Tibial artery (tissue), 4 donors: Measurements from ENCODE around the gene ANKRD55.
"Not testable (repeated sequence)": the region's sequence is repeated elsewhere in the genome, so short reads cannot be mapped to it uniquely, and the experiment has no call there.

Source experiments
- DNase-seq, 2 donors: peaks; one replicate each; pipeline ENCODE4 v3.0.0-alpha.2; 2019
- H3K27ac ChIP-seq, 2 donors: fragments of 200-600 bp; sonication (generic) in 1 of 2; 1 replicate in 1 of 2; 2 replicates in 1 of 2; pipeline ENCODE4 v1.5.1; 2018 to 2019; ENCODE audit warnings: mild to moderate bottlenecking in 1 of 2
- H3K27me3 ChIP-seq, 2 donors: fragments of 200-600 bp; sonication (generic) in 1 of 2; one replicate each; pipeline versions ENCODE4 v1.5.1 to v1.6.0; 2016 to 2019
- H3K36me3 ChIP-seq, 3 donors: fragments of 200-600 bp; sonication (generic) in 2 of 3; one replicate each; pipeline ENCODE4 v1.5.1; 2016 to 2019; ENCODE audit warnings: mild to moderate bottlenecking in 2 of 3
- H3K4me1 ChIP-seq, 4 donors: fragments of 200-600 bp; sonication (generic) in 2 of 4; 1 replicate in 3 of 4; 2 replicates in 1 of 4; pipeline ENCODE4 v1.5.1; 2016 to 2019
- H3K4me3 ChIP-seq, 2 donors: fragments of 200-600 bp; sonication (generic) in 1 of 2; 1 replicate in 1 of 2; 2 replicates in 1 of 2; pipeline ENCODE4 v1.5.1; 2018 to 2019; ENCODE audit warnings: mild to moderate bottlenecking in 2 of 2
- H3K9me3 ChIP-seq, 3 donors: fragments of 200-600 bp; sonication (generic) in 1 of 3; one replicate each; pipeline ENCODE4 v1.5.1; 2016 to 2019
- intact Hi-C: fragments of 100-400 bp; cut with DNase I; formaldehyde crosslinking; loops from one replicate; pipeline ENCODE4 v1.15.0; 2023; ENCODE audit warnings: low total_unique reads
- TF ChIP-seq, protein P1 (sequence below), 2 experiments: fragments of 200-600 bp in 1 of 2; fragments of 450-650 bp in 1 of 2; IDR thresholded peaks; one replicate each; pipeline ENCODE4 v1.5.1; 2017 to 2019; ENCODE audit warnings: antibody characterized with exemption in 2 of 2, mild to moderate bottlenecking in 1 of 2, moderate library complexity in 1 of 2

ANKRD55 gene

DNA sequence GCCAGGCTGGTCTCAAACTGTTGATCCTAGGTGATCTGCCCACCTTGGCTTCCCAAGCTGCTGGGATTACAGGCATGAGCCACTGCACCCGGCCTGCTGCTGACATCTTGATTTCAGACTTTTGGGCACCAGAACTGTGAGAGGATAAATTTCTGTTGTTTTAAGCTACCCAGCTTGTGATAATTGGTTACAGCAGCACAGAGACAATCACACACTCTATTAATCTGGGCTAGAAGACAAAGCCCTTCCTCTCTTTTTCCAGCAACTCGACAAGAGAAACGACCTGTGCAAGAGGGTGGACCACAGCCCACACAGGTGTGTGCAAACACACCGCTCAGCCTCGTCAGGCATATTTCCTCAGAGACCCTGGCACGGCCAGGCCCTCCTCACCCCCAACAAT is 4.5 kb downstream of the ANKRD55 start:
- intact Hi-C loops: no loop called here
- Histone ChIP-seq H3K9me3 (no peaks in the 10 kb centered on the region), H3K4me1 (no peaks in the 10 kb centered on the region), H3K4me3 (no peak overlapping the region), H3K27ac (no peak overlapping the region), H3K36me3 (no peaks in the 10 kb centered on the region), H3K27me3 (peaks cover 0 to 2% of the 10 kb centered on the region in 2 donors)
- no peak for DNase-seq
- TF ChIP-seq, protein P1, sequence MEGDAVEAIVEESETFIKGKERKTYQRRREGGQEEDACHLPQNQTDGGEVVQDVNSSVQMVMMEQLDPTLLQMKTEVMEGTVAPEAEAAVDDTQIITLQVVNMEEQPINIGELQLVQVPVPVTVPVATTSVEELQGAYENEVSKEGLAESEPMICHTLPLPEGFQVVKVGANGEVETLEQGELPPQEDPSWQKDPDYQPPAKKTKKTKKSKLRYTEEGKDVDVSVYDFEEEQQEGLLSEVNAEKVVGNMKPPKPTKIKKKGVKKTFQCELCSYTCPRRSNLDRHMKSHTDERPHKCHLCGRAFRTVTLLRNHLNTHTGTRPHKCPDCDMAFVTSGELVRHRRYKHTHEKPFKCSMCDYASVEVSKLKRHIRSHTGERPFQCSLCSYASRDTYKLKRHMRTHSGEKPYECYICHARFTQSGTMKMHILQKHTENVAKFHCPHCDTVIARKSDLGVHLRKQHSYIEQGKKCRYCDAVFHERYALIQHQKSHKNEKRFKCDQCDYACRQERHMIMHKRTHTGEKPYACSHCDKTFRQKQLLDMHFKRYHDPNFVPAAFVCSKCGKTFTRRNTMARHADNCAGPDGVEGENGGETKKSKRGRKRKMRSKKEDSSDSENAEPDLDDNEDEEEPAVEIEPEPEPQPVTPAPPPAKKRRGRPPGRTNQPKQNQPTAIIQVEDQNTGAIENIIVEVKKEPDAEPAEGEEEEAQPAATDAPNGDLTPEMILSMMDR (IDR thresholded peaks at IDR 0.05): no peak

DNA sequence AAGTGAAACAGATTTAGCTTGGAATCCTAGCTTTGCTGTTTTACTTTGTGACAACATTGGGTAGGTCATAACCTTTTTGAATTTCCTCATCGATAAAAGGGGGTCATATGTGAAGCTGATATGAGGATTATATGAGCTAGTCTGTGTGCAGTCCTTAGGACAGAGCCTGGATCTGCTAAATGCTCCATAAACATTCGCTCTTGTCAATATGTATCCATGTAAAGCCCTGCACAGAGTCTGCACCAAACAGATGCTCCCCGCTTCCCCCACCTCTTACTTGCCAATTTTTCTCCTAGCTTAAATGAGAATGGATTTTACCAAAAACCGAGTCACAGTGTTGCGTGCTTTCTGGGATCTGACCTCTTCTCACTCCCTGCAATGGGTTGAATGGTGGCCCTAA is 5.4 kb downstream of the ANKRD55 start:
- Histone ChIP-seq H3K36me3 (no peaks in the 10 kb centered on the region), H3K4me3 (no peak overlapping the region), H3K27me3 (peaks cover 0 to 2% of the 10 kb centered on the region in 2 donors), H3K9me3 (no peaks in the 10 kb centered on the region), H3K4me1 (no peaks in the 10 kb centered on the region), H3K27ac (no peak overlapping the region)
- DNase-seq: no peak
- intact Hi-C loops: no loop called here
- TF ChIP-seq, protein P1 (IDR thresholded peaks at IDR 0.05): no peak

DNA sequence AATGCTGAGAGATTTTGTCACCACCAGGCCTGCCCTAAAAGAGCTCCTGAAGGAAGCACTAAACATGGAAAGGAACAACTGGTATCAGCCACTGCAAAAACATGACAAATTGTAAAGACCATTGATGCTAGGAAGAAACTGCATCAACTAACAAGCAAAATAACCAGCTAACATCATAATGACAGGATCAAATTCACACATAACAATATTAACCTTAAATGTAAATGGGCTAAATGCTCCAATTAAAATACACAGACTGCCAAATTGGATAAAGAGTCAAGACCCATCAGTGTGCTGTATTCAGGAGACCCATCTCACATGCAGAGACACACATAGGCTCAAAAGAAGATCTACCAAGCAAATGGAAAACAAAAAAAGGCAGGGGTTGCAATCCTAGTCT is 9.8 kb downstream of the ANKRD55 start:
- H3K9me3 ChIP-seq, H3K4me1 ChIP-seq, H3K27me3 ChIP-seq, intact Hi-C loops, H3K4me3 ChIP-seq, H3K27ac ChIP-seq, DNase-seq, H3K36me3 ChIP-seq: not testable (repeated sequence)

DNA sequence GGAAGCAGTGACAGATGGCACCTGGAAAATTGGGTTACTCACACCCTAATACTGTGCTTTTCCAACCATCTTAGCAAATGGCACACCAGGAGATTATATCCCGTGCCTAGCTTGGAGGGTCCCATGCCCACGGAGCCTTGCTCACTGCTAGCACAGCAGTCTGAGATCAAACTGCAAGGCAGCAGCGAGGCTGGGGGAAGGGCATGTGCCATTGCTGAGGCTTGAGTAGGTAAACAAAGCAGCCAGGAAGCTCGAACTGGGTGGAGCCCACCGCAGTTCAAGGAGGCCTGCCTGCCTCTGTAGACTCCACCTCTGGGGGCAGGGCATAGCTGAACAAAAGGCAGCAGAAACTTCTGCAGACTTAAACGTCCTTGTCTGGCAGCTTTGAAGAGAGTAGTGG is 11.5 kb downstream of the ANKRD55 start:
- H3K27me3 ChIP-seq, H3K4me3 ChIP-seq, H3K4me1 ChIP-seq, H3K36me3 ChIP-seq, H3K27ac ChIP-seq, DNase-seq, intact Hi-C loops: not testable (repeated sequence)
- peaks cover 0 to 12% (median 2%) of the 10 kb centered on the region in 3 donors for H3K9me3 ChIP-seq

DNA sequence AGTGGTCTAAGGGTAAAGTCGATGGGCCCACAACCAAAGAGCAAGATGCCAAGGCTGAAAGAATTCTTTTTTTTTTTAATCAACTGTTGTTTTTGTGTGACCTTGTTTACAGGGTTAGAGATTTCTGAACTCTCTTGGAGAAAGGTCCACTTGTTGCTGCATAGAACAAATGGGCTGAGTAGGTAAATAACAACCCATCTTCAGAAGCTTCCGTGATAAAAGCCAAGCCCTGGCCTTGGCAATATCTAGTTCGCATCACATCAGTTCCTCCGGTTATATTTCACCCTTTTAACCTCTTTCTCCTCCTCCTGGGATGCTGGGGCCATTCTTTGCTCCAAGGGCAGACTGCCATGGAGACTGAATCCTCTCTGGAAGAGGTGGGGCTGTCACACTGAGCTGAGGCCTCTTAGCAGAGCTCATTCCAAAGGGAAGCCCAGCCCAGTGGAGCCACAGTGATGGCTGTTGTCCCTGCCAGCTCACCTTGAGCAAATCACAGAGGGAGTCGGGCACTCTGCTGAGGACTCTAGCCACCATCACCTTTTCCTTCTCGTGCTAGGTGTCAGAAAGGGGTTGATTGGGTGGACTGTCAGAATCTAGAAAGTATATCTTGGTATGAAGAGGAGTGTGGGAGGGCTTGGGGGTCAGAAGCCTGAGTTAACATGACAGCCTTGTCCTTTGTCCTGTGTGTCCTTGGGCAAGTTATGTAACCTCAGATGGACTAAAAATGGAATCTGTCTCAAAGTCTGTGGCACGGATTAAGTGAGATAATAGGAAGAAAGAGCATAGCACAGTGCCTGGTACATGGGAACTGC is 17.9 kb downstream of the ANKRD55 start:
- intact Hi-C loops: no loop called here
- no peak overlapping the region for H3K27ac ChIP-seq
- no peaks in the 10 kb centered on the region for H3K27me3 ChIP-seq
- H3K9me3 ChIP-seq: peaks cover 0 to 13% (median 6%) of the 10 kb centered on the region in 3 donors
- no peaks in the 10 kb centered on the region for H3K36me3 ChIP-seq
- H3K4me1 ChIP-seq: peaks cover 0 to 11% (median 0%) of the 10 kb centered on the region in 4 donors
- H3K4me3 ChIP-seq: no peak overlapping the region
- TF ChIP-seq, protein P1 (IDR thresholded peaks at IDR 0.05): no peak
- DNase-seq: no peak

DNA sequence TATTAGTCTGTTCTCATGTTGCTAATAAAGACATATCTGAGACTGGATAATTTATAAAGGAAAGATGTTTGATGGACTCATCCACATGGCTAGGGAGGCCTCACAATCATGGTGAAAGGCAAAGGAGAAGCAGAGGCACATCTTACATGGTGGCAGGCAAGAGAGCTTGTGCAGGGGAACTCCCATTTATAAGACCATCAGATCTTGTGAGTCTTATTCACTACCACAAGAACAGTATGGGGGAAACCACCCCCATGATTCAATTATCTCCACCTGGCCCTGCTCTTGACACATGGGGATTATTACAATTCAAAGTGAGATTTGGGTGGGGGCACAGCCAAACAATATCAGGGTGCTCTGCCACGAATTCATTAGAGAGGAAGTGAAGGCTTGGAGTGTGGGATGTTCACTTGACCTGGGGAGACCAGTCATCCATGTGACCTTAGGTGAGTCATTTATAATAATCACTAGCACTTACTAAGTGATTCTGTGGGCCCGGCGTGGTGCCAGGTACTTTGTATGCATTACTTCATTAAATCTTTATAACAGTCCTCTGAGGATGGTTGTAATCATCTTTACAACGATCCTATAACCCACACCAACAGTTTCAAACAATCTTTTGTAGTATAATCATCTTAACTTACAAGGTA is 19.1 kb downstream of the ANKRD55 start:
- Histone ChIP-seq H3K4me1 (peaks cover 0 to 11% (median 0%) of the 10 kb centered on the region in 4 donors), H3K9me3 (peaks cover 0 to 13% (median 6%) of the 10 kb centered on the region in 3 donors)
- H3K36me3 ChIP-seq, H3K27me3 ChIP-seq, H3K27ac ChIP-seq, H3K4me3 ChIP-seq, DNase-seq, intact Hi-C loops: not testable (repeated sequence)

DNA sequence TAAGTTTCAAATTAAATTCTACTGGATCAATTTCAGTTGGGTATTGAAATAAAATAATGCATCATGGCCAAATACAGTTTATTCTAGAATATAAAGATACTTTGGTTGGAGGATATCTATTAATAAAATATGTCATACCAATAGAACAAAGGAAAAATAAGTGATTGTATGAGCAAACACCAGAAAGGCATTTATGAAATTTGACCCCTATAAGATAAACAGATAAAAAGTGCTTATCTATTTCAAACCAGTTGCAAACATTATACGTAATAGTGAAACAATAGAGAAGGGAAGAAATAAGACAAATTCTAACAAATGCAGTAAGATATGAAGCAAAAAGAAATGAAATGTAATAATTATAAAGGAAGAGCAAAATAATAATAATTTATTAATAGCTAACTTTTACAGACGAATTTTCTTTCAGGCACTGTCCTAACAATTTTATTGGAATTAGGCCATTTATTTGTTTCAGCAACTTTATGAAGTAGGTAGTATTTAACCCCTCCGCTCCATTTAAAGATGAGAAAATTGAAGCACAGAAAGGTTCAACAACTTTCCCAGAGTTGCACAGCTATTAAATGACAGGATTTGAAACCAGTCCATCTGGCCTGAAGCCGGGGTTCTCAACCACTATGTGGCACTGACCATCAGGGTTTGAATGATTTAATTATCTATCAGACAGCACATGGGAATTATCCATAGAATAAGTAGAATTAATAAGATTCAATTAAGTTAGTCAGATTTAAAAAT is 20.8 kb downstream of the ANKRD55 start:
- Histone ChIP-seq H3K27me3 (no peaks in the 10 kb centered on the region), H3K4me3 (no peak overlapping the region), H3K36me3 (no peaks in the 10 kb centered on the region), H3K27ac (no peak overlapping the region), H3K4me1 (peaks cover 0 to 11% (median 0%) of the 10 kb centered on the region in 4 donors), H3K9me3 (peaks cover 0 to 8% (median 6%) of the 10 kb centered on the region in 3 donors)
- DNase-seq: no peak
- intact Hi-C loops: no loop called here
- TF ChIP-seq, protein P1 (IDR thresholded peaks at IDR 0.05): no peak
